H9 (cell line): ENCODE data around the gene SPTLC3. TPM values are rescaled to one million over a fixed set of nuclear protein-coding genes. Genes with fewer than 3 reads are reported as not detected.

Experiments used
- DNase-seq: peaks from one replicate; pipeline ENCODE4 v3.0.0-alpha.2; 2017
- H2AFZ ChIP-seq: one replicate; pipeline ENCODE4 v1.6.1; 2013; ENCODE audit warnings: mild to moderate bottlenecking, low read length, control low read depth, moderate library complexity
- H2AK5ac ChIP-seq: 2 replicates; pipeline ENCODE4 v1.6.1; 2013; ENCODE audit warnings: low read length, control low read depth, mixed read lengths; ENCODE audit not compliant: insufficient read length
- H2BK120ac ChIP-seq: one replicate; pipeline ENCODE4 v1.6.1; 2013; ENCODE audit warnings: low read depth, mild to moderate bottlenecking, low read length, control low read depth, inconsistent platforms; ENCODE audit not compliant: poor library complexity, severe bottlenecking
- H2BK12ac ChIP-seq: 2 replicates; pipeline ENCODE4 v1.6.1; 2013; ENCODE audit warnings: low read length, control low read depth, mixed read lengths, low read depth; ENCODE audit not compliant: insufficient read length
- H2BK15ac ChIP-seq: 2 replicates; pipeline ENCODE4 v1.6.1; 2013; ENCODE audit warnings: low read depth, low read length, control low read depth
- H2BK20ac ChIP-seq: one replicate; pipeline ENCODE4 v1.6.1; 2013; ENCODE audit warnings: low read depth, mild to moderate bottlenecking, low read length, control low read depth, inconsistent platforms; ENCODE audit not compliant: poor library complexity, severe bottlenecking
- H2BK5ac ChIP-seq: 2 replicates; pipeline ENCODE4 v1.6.1; 2013; ENCODE audit warnings: low read length, control low read depth, mixed read lengths; ENCODE audit not compliant: insufficient read length
- H3K14ac ChIP-seq: 2 replicates; pipeline ENCODE4 v1.6.1; 2013; ENCODE audit warnings: low read length, control low read depth; ENCODE audit not compliant: insufficient read depth
- H3K18ac ChIP-seq: 2 replicates; pipeline ENCODE4 v1.6.1; 2013; ENCODE audit warnings: low read depth, mild to moderate bottlenecking, mixed read lengths, low read length, control low read depth; ENCODE audit not compliant: insufficient read length
- H3K23ac ChIP-seq: 2 replicates; pipeline ENCODE4 v1.6.1; 2013; ENCODE audit warnings: low read length, control low read depth, mixed read lengths, low read depth; ENCODE audit not compliant: insufficient read length
- H3K23me2 ChIP-seq: 2 replicates; pipeline ENCODE4 v1.6.1; 2013; ENCODE audit warnings: low read depth, mild to moderate bottlenecking, mixed read lengths, low read length, control low read depth; ENCODE audit not compliant: insufficient read length, poor library complexity, severe bottlenecking
- H3K27ac ChIP-seq: 2 replicates; pipeline ENCODE4 v1.5.1; 2013; ENCODE audit warnings: low read length, control low read depth, mixed read lengths, low read depth; ENCODE audit not compliant: insufficient read length
- H3K27me3 ChIP-seq: 2 replicates; pipeline ENCODE4 v1.6.1; 2013; ENCODE audit warnings: low read length, control low read depth, inconsistent platforms; ENCODE audit not compliant: insufficient read depth
- H3K4ac ChIP-seq: 2 replicates; pipeline ENCODE4 v1.6.1; 2013; ENCODE audit warnings: low read depth, mild to moderate bottlenecking, control low read depth, inconsistent platforms, low read length, moderate library complexity
- H3K4me1 ChIP-seq: 2 replicates; pipeline ENCODE4 v1.6.1; 2013; ENCODE audit warnings: low read length, control low read depth, inconsistent platforms; ENCODE audit not compliant: insufficient read depth
- H3K4me2 ChIP-seq: 2 replicates; pipeline ENCODE4 v1.6.1; 2013; ENCODE audit warnings: low read length, control low read depth, mixed read lengths; ENCODE audit not compliant: insufficient read length, insufficient read depth
- H3K56ac ChIP-seq: 2 replicates; pipeline ENCODE4 v1.6.1; 2013; ENCODE audit warnings: low read depth, mild to moderate bottlenecking, mixed read lengths, low read length, control low read depth; ENCODE audit not compliant: insufficient read length
- H3K79me1 ChIP-seq: 2 replicates; pipeline ENCODE4 v1.6.1; 2013; ENCODE audit warnings: low read depth, mild to moderate bottlenecking, moderate library complexity, low read length, control low read depth, inconsistent platforms; ENCODE audit not compliant: insufficient read depth, poor library complexity, severe bottlenecking
- H3K79me2 ChIP-seq: 2 replicates; pipeline ENCODE4 v1.6.1; 2013; ENCODE audit warnings: low read length, control low read depth, inconsistent platforms; ENCODE audit not compliant: insufficient read depth
- H3K9ac ChIP-seq: 2 replicates; pipeline ENCODE4 v1.6.1; 2013; ENCODE audit warnings: low read length, control low read depth, mixed read lengths; ENCODE audit not compliant: insufficient read length; ENCODE audit errors: extremely low read depth
- H3K9me3 ChIP-seq: one replicate; pipeline ENCODE4 v1.6.1; 2013; ENCODE audit warnings: low read depth, low read length, inconsistent platforms; ENCODE audit not compliant: control insufficient read depth
- H3T11ph ChIP-seq: one replicate; pipeline ENCODE4 v1.6.1; 2013; ENCODE audit warnings: mild to moderate bottlenecking, low read length, control low read depth, inconsistent platforms
- H4K20me1 ChIP-seq: one replicate; pipeline ENCODE4 v1.6.1; 2013; ENCODE audit not compliant: control insufficient read depth, insufficient read length, insufficient read depth
- H4K5ac ChIP-seq: 2 replicates; pipeline ENCODE4 v1.6.1; 2013; ENCODE audit warnings: low read depth, mild to moderate bottlenecking, mixed read lengths, low read length, control low read depth; ENCODE audit not compliant: insufficient read length
- H4K8ac ChIP-seq: replicated peaks from 2 replicates; pipeline ENCODE4 v1.6.1; 2013; ENCODE audit warnings: low read length, control low read depth, mixed read lengths, low read depth; ENCODE audit not compliant: insufficient read length
- H4K91ac ChIP-seq: 2 replicates; pipeline ENCODE4 v1.6.1; 2013; ENCODE audit warnings: low read depth, mild to moderate bottlenecking, moderate library complexity, mixed read lengths, low read length, control low read depth; ENCODE audit not compliant: insufficient read length
- H3K27ac Mint-ChIP-seq, 3 experiments: 2 replicates in 2 of 3; 3 replicates in 1 of 3; pipeline ENCODE4 v1.8.0; 2020 to 2021; ENCODE audit warnings: mixed read lengths in 3 of 3, mild to moderate bottlenecking in 1 of 3, moderate library complexity in 1 of 3
- H3K27me3 Mint-ChIP-seq: 2 replicates; pipeline ENCODE4 v1.8.0; 2021; ENCODE audit warnings: low read depth, mild to moderate bottlenecking, moderate library complexity, mixed read lengths
- H3K36me3 Mint-ChIP-seq, 3 experiments: 2 replicates in 2 of 3; 3 replicates in 1 of 3; pipeline ENCODE4 v1.8.0; 2020 to 2021; ENCODE audit warnings: low read depth in 3 of 3, mixed read lengths in 3 of 3; ENCODE audit not compliant: insufficient read depth in 1 of 3
- H3K4me1 Mint-ChIP-seq, 2 experiments: 2 replicates each; pipeline ENCODE4 v1.8.0; 2020; ENCODE audit warnings: mixed read lengths in 2 of 2
- H3K4me3 Mint-ChIP-seq, 2 experiments: 2 replicates in 1 of 2; 3 replicates in 1 of 2; pipeline ENCODE4 v1.8.0; 2020 to 2021; ENCODE audit warnings: mild to moderate bottlenecking in 2 of 2, mixed read lengths in 2 of 2, moderate library complexity in 1 of 2
- H3K9me3 Mint-ChIP-seq, 2 experiments: 2 replicates in 1 of 2; 3 replicates in 1 of 2; pipeline ENCODE4 v1.8.0; 2020; ENCODE audit warnings: mild to moderate bottlenecking in 2 of 2, mixed read lengths in 2 of 2, moderate library complexity in 1 of 2
- WGBS: extraction: QIAGEN DNeasy Blood & Tissue Kit; methylation state at CpG from one replicate; pipeline ENCODE4 v1.1.7; 2013; ENCODE audit warnings: missing lambda C conversion rate, low lambda C conversion rate, mixed read lengths; ENCODE audit not compliant: insufficient read length; ENCODE audit errors: extremely low coverage; 5-methylcytosine and 5-hydroxymethylcytosine counted together
- total RNA-seq: library from RNA; stranded (reverse); gene quantifications from 2 replicates; pipeline ENCODE4 v1.2.1, GENCODE V29; 2021
- TF ChIP-seq, protein P1 (sequence below): fragments of 200-600 bp; sonication (generic); conservative IDR thresholded peaks from 3 replicates; pipeline ENCODE4 v1.8.0; 2021; ENCODE audit warnings: antibody characterized with exemption, mild to moderate bottlenecking

The SPTLC3 gene
- total RNA-seq, 1 experiment from 2014 or later, result 0.68 TPM

GRCh38 chr20:12998046-12998445 lies 10.7 kb upstream of the SPTLC3 start:
- WGBS, result no CpG with 5 or more reads among the region's 3 CpGs
- no peak overlapping the region for H3K4me3 Mint-ChIP-seq
- no peaks in the 10 kb centered on the region for H3K9me3 ChIP-seq
- no peak overlapping the region for H3K23ac ChIP-seq
- no peak overlapping the region for H3K9ac ChIP-seq
- no peak overlapping the region for H3K27ac ChIP-seq
- H4K91ac ChIP-seq, result no peak overlapping the region
- H3K79me1 ChIP-seq, result no peaks in the 10 kb centered on the region
- DNase-seq, result no peak
- no peaks in the 10 kb centered on the region for H3K27me3 Mint-ChIP-seq
- no peak overlapping the region for H2BK120ac ChIP-seq
- H3K4me1 ChIP-seq, result no peaks in the 10 kb centered on the region; the same call in 1 of the 2 replicates
- no peaks in the 10 kb centered on the region for H3K36me3 Mint-ChIP-seq
- H3K18ac ChIP-seq, result no peak overlapping the region
- no peak overlapping the region for H4K8ac ChIP-seq
- no peaks in the 10 kb centered on the region for H3K79me2 ChIP-seq
- no peaks in the 10 kb centered on the region for H3K9me3 Mint-ChIP-seq
- H3K4ac ChIP-seq, result no peak overlapping the region
- H2BK15ac ChIP-seq, result no peak overlapping the region
- no peak overlapping the region for H2AK5ac ChIP-seq
- H3K4me1 Mint-ChIP-seq, result peaks cover 5 to 6% of the 10 kb centered on the region in 2 experiments; a peak in 2 of 4 replicates
- H3T11ph ChIP-seq, result no peak overlapping the region
- no peak overlapping the region for H2BK20ac ChIP-seq
- no peak overlapping the region for H3K14ac ChIP-seq
- H2AFZ ChIP-seq, result no peak overlapping the region
- no peak overlapping the region for H4K5ac ChIP-seq
- H3K27ac Mint-ChIP-seq, result no peak overlapping the region
- TF ChIP-seq, protein P1, sequence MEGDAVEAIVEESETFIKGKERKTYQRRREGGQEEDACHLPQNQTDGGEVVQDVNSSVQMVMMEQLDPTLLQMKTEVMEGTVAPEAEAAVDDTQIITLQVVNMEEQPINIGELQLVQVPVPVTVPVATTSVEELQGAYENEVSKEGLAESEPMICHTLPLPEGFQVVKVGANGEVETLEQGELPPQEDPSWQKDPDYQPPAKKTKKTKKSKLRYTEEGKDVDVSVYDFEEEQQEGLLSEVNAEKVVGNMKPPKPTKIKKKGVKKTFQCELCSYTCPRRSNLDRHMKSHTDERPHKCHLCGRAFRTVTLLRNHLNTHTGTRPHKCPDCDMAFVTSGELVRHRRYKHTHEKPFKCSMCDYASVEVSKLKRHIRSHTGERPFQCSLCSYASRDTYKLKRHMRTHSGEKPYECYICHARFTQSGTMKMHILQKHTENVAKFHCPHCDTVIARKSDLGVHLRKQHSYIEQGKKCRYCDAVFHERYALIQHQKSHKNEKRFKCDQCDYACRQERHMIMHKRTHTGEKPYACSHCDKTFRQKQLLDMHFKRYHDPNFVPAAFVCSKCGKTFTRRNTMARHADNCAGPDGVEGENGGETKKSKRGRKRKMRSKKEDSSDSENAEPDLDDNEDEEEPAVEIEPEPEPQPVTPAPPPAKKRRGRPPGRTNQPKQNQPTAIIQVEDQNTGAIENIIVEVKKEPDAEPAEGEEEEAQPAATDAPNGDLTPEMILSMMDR, result no peak
- H2BK5ac ChIP-seq, result no peak overlapping the region
- no peaks in the 10 kb centered on the region for H3K23me2 ChIP-seq
- H4K20me1 ChIP-seq, result no peaks in the 10 kb centered on the region
- no peak overlapping the region for H3K4me2 ChIP-seq
- no peak overlapping the region for H3K56ac ChIP-seq
- H2BK12ac ChIP-seq, result no peak overlapping the region
- H3K27me3 ChIP-seq, result no peaks in the 10 kb centered on the region
